Stomach (tissue), 9 donors: ENCODE data around the gene FMN2. TPM values are rescaled to one million over a fixed set of nuclear protein-coding genes. Genes with fewer than 3 reads are reported as not detected.

Experiments
- DNase-seq, 2 donors: peaks; one replicate each; pipeline versions ENCODE4 v3.0.0 to v3.0.0-alpha.2; 2013 to 2019
- H3K27ac ChIP-seq, 5 donors: fragments of 200-600 bp in 4 of 5; sonication (generic) in 4 of 5; one replicate each; pipeline ENCODE4 v1.5.1; 2013 to 2019; ENCODE audit warnings: mild to moderate bottlenecking in 1 of 5, moderate library complexity in 1 of 5
- H3K27me3 ChIP-seq, 3 donors: fragments of 200-600 bp; sonication (generic); one replicate each; pipeline ENCODE4 v1.5.1; 2017 to 2019; ENCODE audit warnings: mixed run types in 1 of 3
- H3K36me3 ChIP-seq, 4 donors: fragments of 200-600 bp; sonication (generic); 1 replicate in 3 of 4; 2 replicates in 1 of 4; pipeline ENCODE4 v1.5.1; 2016 to 2019
- H3K4me1 ChIP-seq, 4 donors: fragments of 200-600 bp; sonication (generic); one replicate each; pipeline ENCODE4 v1.5.1; 2016 to 2019
- H3K4me3 ChIP-seq, 4 donors: fragments of 200-600 bp; sonication (generic) in 3 of 4; one replicate each; pipeline ENCODE4 v1.5.1; 2016 to 2019; ENCODE audit warnings: mild to moderate bottlenecking in 1 of 4
- H3K9me3 ChIP-seq, 4 donors: fragments of 200-600 bp; sonication (generic); one replicate each; pipeline ENCODE4 v1.5.1; 2016 to 2019
- EP300 ChIP-seq: sonication (generic); formaldehyde crosslinking; IDR thresholded peaks from one replicate; pipeline ENCODE4 v1.6.1; 2017; ENCODE audit warnings: antibody characterized with exemption
- POLR2A ChIP-seq, 4 donors: fragments of 450-650 bp; IDR thresholded peaks; one replicate each; pipeline ENCODE4 v1.6.1; 2016; ENCODE audit warnings: antibody characterized with exemption in 4 of 4, control low read depth in 2 of 4, mild to moderate bottlenecking in 1 of 4, moderate library complexity in 1 of 4
- POLR2AphosphoS5 ChIP-seq, 3 donors: sonication (generic); formaldehyde crosslinking; IDR thresholded peaks; one replicate each; pipeline ENCODE4 v1.6.1; 2016; ENCODE audit warnings: antibody characterized with exemption in 3 of 3
- WGBS, 5 donors: extraction: QIAGEN DNeasy Blood & Tissue Kit in 3 of 5; methylation state at CpG; one replicate each; pipeline versions ENCODE4 v1.1.5 to v1.1.7; 2013 to 2018; 5-methylcytosine and 5-hydroxymethylcytosine counted together
- intact Hi-C: fragments of 100-400 bp; cut with DNase I; formaldehyde crosslinking; loops from one replicate; pipeline ENCODE4 v1.15.1; 2023; ENCODE audit warnings: low total_unique reads
- polyA plus RNA-seq, 3 donors: library from polyadenylated mRNA; stranded (reverse); fragments of 200-250 nt; gene quantifications; one replicate each; pipeline ENCODE4 v1.2.3, GENCODE V29; 2013
- total RNA-seq, 5 donors: library from RNA; depleted of rRNA; stranded (reverse); fragments of >200 nt; gene quantifications; one replicate each; pipeline versions ENCODE4 v1.1.0 to v1.2.3, GENCODE V29; 2014 to 2016
- TF ChIP-seq, protein P1 (sequence below), 7 experiments: fragments of 450-650 bp in 4 of 7; fragments of 200-600 bp in 3 of 7; sonication (generic) in 3 of 7; IDR thresholded peaks; one replicate each; pipeline ENCODE4 v1.5.1; 2016 to 2019; ENCODE audit warnings: antibody characterized with exemption in 7 of 7, control low read depth in 2 of 7, mild to moderate bottlenecking in 1 of 7
- donor health status: healthy with polysubstance abuse.
- donor health status: Bipolar disorder and iron deficiency.
- donor health status: healthy.

Gene FMN2
- total and polyA plus RNA-seq, 8 donors = 0.61 to 3.3 (median 0.87) TPM; not detected in 2

DNA sequence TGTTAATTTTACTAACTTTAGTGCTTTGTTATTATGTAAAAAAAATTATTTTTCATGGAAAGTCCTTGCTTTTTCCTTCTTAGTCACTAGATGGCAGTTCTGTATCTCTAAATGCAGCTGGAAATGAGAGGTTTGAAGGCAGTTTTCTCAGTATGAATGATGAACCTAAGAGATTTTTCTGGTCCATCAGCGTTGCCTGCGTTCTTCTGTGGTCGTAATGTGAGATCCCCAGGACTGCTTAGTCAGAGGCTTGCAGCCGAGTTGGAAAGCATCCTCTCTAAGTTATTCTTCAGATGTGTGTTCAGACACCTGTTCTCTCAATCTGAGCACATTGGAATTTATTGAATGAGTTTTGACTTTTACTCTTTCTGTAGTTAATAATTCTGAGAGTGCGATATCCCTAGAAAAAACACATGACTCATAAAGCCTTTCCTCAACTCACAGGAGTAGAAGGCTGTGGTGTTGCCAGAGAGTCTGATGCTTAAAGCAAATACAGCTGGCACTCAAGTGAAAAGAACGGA is 99.3 kb downstream of the FMN2 start:
- intact Hi-C loops = no loop called here
- Histone ChIP-seq H3K27me3 (peaks cover 0 to 12% (median 5%) of the 10 kb centered on the region in 3 donors), H3K9me3 (no peaks in the 10 kb centered on the region), H3K4me1 (peaks cover 0 to 12% (median 0%) of the 10 kb centered on the region in 4 donors), H3K4me3 (no peak overlapping the region), H3K36me3 (no peaks in the 10 kb centered on the region), H3K27ac (no peak overlapping the region)
- WGBS, 5 donors = 9 to 12% (median 11%) methylated on average over 6 of the region's 6 CpGs
- TF ChIP-seq POLR2A (IDR thresholded peaks at IDR 0.05) = no peak
- TF ChIP-seq, protein P1, sequence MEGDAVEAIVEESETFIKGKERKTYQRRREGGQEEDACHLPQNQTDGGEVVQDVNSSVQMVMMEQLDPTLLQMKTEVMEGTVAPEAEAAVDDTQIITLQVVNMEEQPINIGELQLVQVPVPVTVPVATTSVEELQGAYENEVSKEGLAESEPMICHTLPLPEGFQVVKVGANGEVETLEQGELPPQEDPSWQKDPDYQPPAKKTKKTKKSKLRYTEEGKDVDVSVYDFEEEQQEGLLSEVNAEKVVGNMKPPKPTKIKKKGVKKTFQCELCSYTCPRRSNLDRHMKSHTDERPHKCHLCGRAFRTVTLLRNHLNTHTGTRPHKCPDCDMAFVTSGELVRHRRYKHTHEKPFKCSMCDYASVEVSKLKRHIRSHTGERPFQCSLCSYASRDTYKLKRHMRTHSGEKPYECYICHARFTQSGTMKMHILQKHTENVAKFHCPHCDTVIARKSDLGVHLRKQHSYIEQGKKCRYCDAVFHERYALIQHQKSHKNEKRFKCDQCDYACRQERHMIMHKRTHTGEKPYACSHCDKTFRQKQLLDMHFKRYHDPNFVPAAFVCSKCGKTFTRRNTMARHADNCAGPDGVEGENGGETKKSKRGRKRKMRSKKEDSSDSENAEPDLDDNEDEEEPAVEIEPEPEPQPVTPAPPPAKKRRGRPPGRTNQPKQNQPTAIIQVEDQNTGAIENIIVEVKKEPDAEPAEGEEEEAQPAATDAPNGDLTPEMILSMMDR (IDR thresholded peaks at IDR 0.05) = peak in 2 of 7 experiments; percentile 13 to 22
- DNase-seq = peak in 1 of 2 donors; percentile 77

DNA sequence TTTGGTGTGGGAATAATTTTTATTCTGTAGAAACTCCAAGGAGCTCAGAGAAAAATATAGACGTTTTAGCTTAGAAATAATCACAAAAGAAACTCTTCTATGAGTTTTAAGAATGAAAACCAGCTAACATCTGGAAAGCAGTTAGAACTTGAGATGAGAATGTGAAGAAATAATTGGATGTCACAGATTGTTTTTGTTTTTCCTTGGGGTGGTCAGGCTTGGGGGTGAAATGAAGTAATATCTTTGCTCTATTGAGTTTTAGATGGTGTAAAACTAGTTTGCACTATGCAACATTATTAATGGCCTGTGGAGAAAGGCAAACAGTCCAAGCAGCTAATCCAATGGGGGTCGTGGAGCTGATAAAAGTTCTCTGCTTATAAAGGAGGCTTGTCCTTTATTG is 101.2 kb downstream of the FMN2 start:
- intact Hi-C loops = no loop called here

DNA sequence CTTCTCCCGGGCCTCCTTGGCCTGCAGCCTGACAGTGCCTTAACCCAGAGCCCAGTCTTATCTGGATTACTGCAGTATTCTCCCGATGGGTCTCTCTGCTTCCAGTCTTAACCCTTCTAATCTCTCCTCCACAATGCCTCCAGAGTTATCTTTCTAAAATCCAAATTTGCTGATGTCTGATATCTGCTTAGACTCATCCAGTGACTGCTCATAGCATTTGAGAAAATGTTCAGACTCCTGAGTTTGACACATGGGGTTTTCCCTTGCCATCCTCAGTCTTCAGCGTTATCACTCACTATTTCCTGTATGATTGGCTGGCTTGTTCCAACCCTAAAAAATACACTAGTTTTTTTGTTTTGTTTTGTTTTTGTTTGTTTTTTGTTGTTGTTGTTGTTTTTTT is 102.0 kb downstream of the FMN2 start:
- H3K4me3 ChIP-seq = no peak overlapping the region
- TF ChIP-seq POLR2A (IDR thresholded peaks at IDR 0.05) = no peak
- TF ChIP-seq EP300 = no peak
- peaks cover 0 to 2% (median 0%) of the 10 kb centered on the region in 3 donors for H3K27me3 ChIP-seq
- intact Hi-C loops = no loop called here
- no peaks in the 10 kb centered on the region for H3K36me3 ChIP-seq
- no peaks in the 10 kb centered on the region for H3K9me3 ChIP-seq
- H3K4me1 ChIP-seq = peaks cover 0 to 12% (median 0%) of the 10 kb centered on the region in 4 donors
- no peak overlapping the region for H3K27ac ChIP-seq
- DNase-seq = no peak
- 49 to 58% (median 55%) methylated on average over 3 of the region's 3 CpGs for WGBS, 5 donors

More for the DNA sequence above, 101.2 kb downstream of the FMN2 start:
- no peak for DNase-seq
- H3K27ac ChIP-seq = no peak overlapping the region
- 49 to 59% (median 55%) methylated on average over 2 of the region's 2 CpGs for WGBS, 5 donors
- H3K36me3 ChIP-seq = no peaks in the 10 kb centered on the region
- TF ChIP-seq POLR2AphosphoS5 (IDR thresholded peaks at IDR 0.05) (no peak), EP300 (no peak)
- peaks cover 0 to 12% (median 0%) of the 10 kb centered on the region in 4 donors for H3K4me1 ChIP-seq
- H3K9me3 ChIP-seq = no peaks in the 10 kb centered on the region
- H3K27me3 ChIP-seq = peaks cover 0 to 3% (median 0%) of the 10 kb centered on the region in 3 donors
- no peak overlapping the region for H3K4me3 ChIP-seq

DNA sequence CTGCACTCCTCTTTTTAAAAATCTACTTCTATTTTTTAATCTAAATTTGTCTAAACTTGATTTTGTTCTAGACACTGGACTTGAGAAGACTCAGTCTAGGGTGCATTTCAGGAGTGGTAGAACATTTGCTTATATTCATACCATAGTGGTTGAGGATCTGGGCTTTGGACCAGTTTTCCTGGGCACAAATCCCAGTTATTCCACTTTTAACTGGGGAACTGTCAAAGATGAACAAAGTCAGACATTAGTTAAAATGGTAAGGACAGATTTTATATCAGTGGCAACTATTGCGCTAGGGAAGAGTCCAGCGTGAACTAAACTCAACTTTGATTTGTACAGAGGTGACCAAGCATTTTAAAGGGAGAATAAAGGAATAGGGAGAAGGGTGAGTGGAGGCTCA is 102.4 kb downstream of the FMN2 start:
- Histone ChIP-seq H3K4me1 (peaks cover 0 to 12% (median 0%) of the 10 kb centered on the region in 4 donors), H3K27ac (no peak overlapping the region), H3K4me3 (no peak overlapping the region), H3K27me3 (no peaks in the 10 kb centered on the region), H3K9me3 (no peaks in the 10 kb centered on the region), H3K36me3 (no peaks in the 10 kb centered on the region)
- intact Hi-C loops = no loop called here
- WGBS, 5 donors = 87 to 96% (median 89%) methylated on average over 2 of the region's 2 CpGs
- DNase-seq = peak in 1 of 2 donors; percentile 44
- TF ChIP-seq POLR2A (IDR thresholded peaks at IDR 0.05) (no peak), EP300 (no peak), POLR2AphosphoS5 (IDR thresholded peaks at IDR 0.05) (no peak)
- TF ChIP-seq, protein P1 (IDR thresholded peaks at IDR 0.05) = no peak

DNA sequence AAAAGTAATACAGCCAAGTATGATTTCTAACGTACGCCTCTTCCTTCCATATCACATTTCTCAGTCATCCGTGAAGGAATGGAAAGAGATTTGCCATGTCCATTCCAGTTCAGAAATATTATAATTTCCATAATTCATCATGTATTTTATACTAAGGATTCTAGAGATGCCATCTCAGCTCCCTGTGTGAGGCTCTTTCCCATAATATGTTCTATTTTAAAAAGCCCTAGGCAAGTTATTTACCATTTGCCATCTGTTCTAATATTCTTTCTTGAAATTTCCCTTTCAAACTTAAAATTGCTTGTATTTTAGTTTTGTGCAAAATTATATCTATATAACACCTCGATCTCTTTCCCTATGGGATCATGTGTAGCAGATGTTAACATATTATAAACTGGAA is 106.7 kb downstream of the FMN2 start:
- TF ChIP-seq POLR2AphosphoS5 (IDR thresholded peaks at IDR 0.05) (no peak), EP300 (no peak), POLR2A (IDR thresholded peaks at IDR 0.05) (no peak)
- TF ChIP-seq, protein P1 (IDR thresholded peaks at IDR 0.05) = no peak
- no peak for DNase-seq
- intact Hi-C loops = no loop called here
- H3K4me3 ChIP-seq = no peak overlapping the region
- H3K4me1 ChIP-seq = no peaks in the 10 kb centered on the region
- WGBS, 5 donors = 85 to 93% (median 90%) methylated on average over 4 of the region's 4 CpGs
- no peak overlapping the region for H3K27ac ChIP-seq
- no peaks in the 10 kb centered on the region for H3K36me3 ChIP-seq
- no peaks in the 10 kb centered on the region for H3K27me3 ChIP-seq
- H3K9me3 ChIP-seq = peaks cover 0 to 11% (median 5%) of the 10 kb centered on the region in 4 donors
